Large intestine (tissue), 12 donors: Measurements from ENCODE around the gene ZNF276. TPM values are rescaled to one million over a fixed set of nuclear protein-coding genes. Genes with fewer than 3 reads are reported as not detected.
"Not testable (repeated sequence)": the region's sequence is repeated elsewhere in the genome, so short reads cannot be mapped to it uniquely, and the experiment has no call there.

Experiments
- DNase-seq, 2 donors: peaks; one replicate each; pipeline versions ENCODE4 v3.0.0 to v3.0.0-alpha.2; 2013
- H3K27ac ChIP-seq: one replicate; pipeline ENCODE4 v1.5.1; 2013; ENCODE audit warnings: low read length
- H3K27me3 ChIP-seq: 2 replicates; pipeline ENCODE4 v1.6.1; 2013; ENCODE audit warnings: low read length; ENCODE audit not compliant: control insufficient read depth, insufficient read depth
- H3K36me3 ChIP-seq: 2 replicates; pipeline ENCODE4 v1.6.1; 2013; ENCODE audit warnings: low read length; ENCODE audit not compliant: control insufficient read depth, insufficient read depth
- H3K4me1 ChIP-seq: one replicate; pipeline ENCODE4 v1.6.1; 2013; ENCODE audit warnings: low read length; ENCODE audit not compliant: control insufficient read depth, insufficient read depth
- H3K4me3 ChIP-seq: one replicate; pipeline ENCODE4 v1.5.1; 2013; ENCODE audit warnings: low read length
- H3K9me3 ChIP-seq: one replicate; pipeline ENCODE4 v1.6.1; 2013; ENCODE audit warnings: mild to moderate bottlenecking, low read depth, low read length, moderate library complexity; ENCODE audit not compliant: control insufficient read depth
- WGBS: methylation state at CpG from one replicate; pipeline ENCODE4 v1.1.5; 2013; ENCODE audit warnings: low lambda C conversion rate; ENCODE audit not compliant: insufficient coverage; 5-methylcytosine and 5-hydroxymethylcytosine counted together
- long read RNA-seq, 11 donors: transcript quantifications; one replicate each; lab custom pipeline, GENCODE V29; 2026
- polyA plus RNA-seq: library from polyadenylated mRNA; unstranded; fragments of 120-200 nt; gene quantifications from one replicate; pipeline ENCODE4 v1.2.1, GENCODE V29; 2013

Gene ZNF276
- polyA plus RNA-seq, result 35.7 TPM
- long read RNA-seq, donor 1, result 0 reads
- long read RNA-seq, donor 2, partial matches to known transcripts, result 5 of 5 reads
- long read RNA-seq, donor 2, other reads (novel, unspliced or antisense), result 0 of 5 reads
- long read RNA-seq, donor 3, result 0 reads
- long read RNA-seq, donor 4, result 0 reads
- long read RNA-seq, donor 5, full-length matches to known transcripts, result 1 of 1 reads
- long read RNA-seq, donor 5, partial matches to known transcripts, result 0 of 1 reads
- long read RNA-seq, donor 5, other reads (novel, unspliced or antisense), result 0 of 1 reads
- long read RNA-seq, donor 6, partial matches to known transcripts, result 0 of 2 reads
- long read RNA-seq, donor 6, other reads (novel, unspliced or antisense), result 0 of 2 reads
- long read RNA-seq, donor 7, result 0 reads
- long read RNA-seq, donor 8, partial matches to known transcripts, result 0 of 1 reads
- long read RNA-seq, donor 8, other reads (novel, unspliced or antisense), result 0 of 1 reads
- long read RNA-seq, donor 9, partial matches to known transcripts, result 6 of 9 reads
- long read RNA-seq, donor 9, other reads (novel, unspliced or antisense), result 0 of 9 reads
- long read RNA-seq, donor 10, partial matches to known transcripts, result 0 of 2 reads
- long read RNA-seq, donor 10, other reads (novel, unspliced or antisense), result 0 of 2 reads
- long read RNA-seq, donor 11, result 0 reads

GRCh38 chr16:89720813-89721545, at the start of gene ZNF276, which contains the start of gene VPS9D1:
Gene ZNF276 (plus strand): TSS chr16:89721537. CDS start chr16:89721641, 104 bp downstream.
Gene VPS9D1 (minus strand): TSS chr16:89720898. CDS start chr16:89720861, 37 bp downstream.
- Histone ChIP-seq H3K4me1 (peaks cover 18% of the 10 kb centered on the region), H3K27ac (peak within 1 kb of the TSS; percentile 85), H3K27me3 (no peaks in the 10 kb centered on the region), H3K9me3 (no peaks in the 10 kb centered on the region), H3K36me3 (peaks cover 30% of the 10 kb centered on the region), H3K4me3 (peak within 1 kb of the TSS; percentile 67)
- WGBS, result no CpG with 5 or more reads among the region's 103 CpGs
- DNase-seq, result peak; percentile 66 to 92

- WGBS, result no CpG with 5 or more reads among the region's 4 CpGs
- H3K4me3 ChIP-seq, H3K27ac ChIP-seq: not testable (repeated sequence)
Observed at GRCh38 chr16:89671565-89671964, 49.8 kb upstream of the ZNF276 start.

GRCh38 chr16:89672177-89672941, 49.0 kb upstream of the ZNF276 start:
- Histone ChIP-seq H3K27ac (no peak overlapping the region), H3K4me3 (no peak overlapping the region), H3K36me3 (peaks cover 2% of the 10 kb centered on the region), H3K27me3 (no peaks in the 10 kb centered on the region), H3K9me3 (no peaks in the 10 kb centered on the region), H3K4me1 (peaks cover 19% of the 10 kb centered on the region)
- DNase-seq, result no peak
- WGBS, result 100% methylated on average over 3 of the region's 16 CpGs

More at GRCh38 chr16:89671565-89671964, 49.8 kb upstream of the ZNF276 start:
- not testable (repeated sequence) for H3K9me3 ChIP-seq, H3K27me3 ChIP-seq, DNase-seq, H3K36me3 ChIP-seq
- H3K4me1 ChIP-seq, result peaks cover 19% of the 10 kb centered on the region

GRCh38 chr16:89678258-89678657, 43.1 kb upstream of the ZNF276 start:
- DNase-seq, result no peak
- no peaks in the 10 kb centered on the region for H3K4me1 ChIP-seq
- H3K9me3 ChIP-seq, result peaks cover 10% of the 10 kb centered on the region
- H3K4me3 ChIP-seq, result no peak overlapping the region
- no CpG with 5 or more reads among the region's 2 CpGs for WGBS
- no peaks in the 10 kb centered on the region for H3K27me3 ChIP-seq
- no peak overlapping the region for H3K27ac ChIP-seq
- no peaks in the 10 kb centered on the region for H3K36me3 ChIP-seq

- Histone ChIP-seq H3K4me1 (peaks cover 11% of the 10 kb centered on the region), H3K4me3 (no peak overlapping the region), H3K27me3 (no peaks in the 10 kb centered on the region), H3K27ac (no peak overlapping the region), H3K9me3 (peaks cover 4% of the 10 kb centered on the region), H3K36me3 (peaks cover 19% of the 10 kb centered on the region)
- no peak for DNase-seq
- no CpG with 5 or more reads among the region's 1 CpG for WGBS
Observed at GRCh38 chr16:89685916-89686315, 35.4 kb upstream of the ZNF276 start.

- DNase-seq, result peak; percentile 91 to 93
- no peaks in the 10 kb centered on the region for H3K27me3 ChIP-seq
- no CpG with 5 or more reads among the region's 67 CpGs for WGBS
- peaks cover 25% of the 10 kb centered on the region for H3K36me3 ChIP-seq
- H3K4me1 ChIP-seq, result peaks cover 11% of the 10 kb centered on the region
- H3K4me3 ChIP-seq, result peak within 1 kb of the TSS; percentile 81
- H3K9me3 ChIP-seq, result peaks cover 4% of the 10 kb centered on the region
- peak within 1 kb of the TSS; percentile 80 for H3K27ac ChIP-seq
Observed at GRCh38 chr16:89686520-89687091, 34.7 kb upstream of the ZNF276 start, which contains the start of gene CDK10. Gene CDK10 (plus strand): TSS chr16:89686689. CDS start chr16:89686711, 22 bp downstream.

- H3K36me3 ChIP-seq, result peaks cover 32% of the 10 kb centered on the region
- H3K4me1 ChIP-seq, result peaks cover 11% of the 10 kb centered on the region
- DNase-seq, result peak; percentile 91 to 97
- no peaks in the 10 kb centered on the region for H3K27me3 ChIP-seq
- no CpG with 5 or more reads among the region's 42 CpGs for WGBS
- H3K9me3 ChIP-seq, result peaks cover 4% of the 10 kb centered on the region
- peak overlapping the region; percentile 81 for H3K4me3 ChIP-seq
- H3K27ac ChIP-seq, result peak overlapping the region; percentile 80
Observed at GRCh38 chr16:89687092-89687940, 34.0 kb upstream of the ZNF276 start.

GRCh38 chr16:89688395-89688794, 32.9 kb upstream of the ZNF276 start:
- Histone ChIP-seq H3K27ac (peak overlapping the region; percentile 80), H3K36me3 (peaks cover 41% of the 10 kb centered on the region), H3K27me3 (no peaks in the 10 kb centered on the region), H3K4me3 (no peak overlapping the region), H3K9me3 (peaks cover 4% of the 10 kb centered on the region), H3K4me1 (peaks cover 11% of the 10 kb centered on the region)
- WGBS, result no CpG with 5 or more reads among the region's 5 CpGs
- DNase-seq, result no peak

- DNase-seq, result no peak
- Histone ChIP-seq H3K27ac (no peak overlapping the region), H3K4me3 (no peak overlapping the region), H3K4me1 (peaks cover 15% of the 10 kb centered on the region), H3K9me3 (peaks cover 4% of the 10 kb centered on the region), H3K27me3 (no peaks in the 10 kb centered on the region), H3K36me3 (peaks cover 48% of the 10 kb centered on the region)
- WGBS, result no CpG with 5 or more reads among the region's 13 CpGs
Observed at GRCh38 chr16:89689142-89689541, 32.2 kb upstream of the ZNF276 start.
